ENCODE measurements around the gene PDIA4.

- peak; percentile 100 for TF ChIP-seq CTCF (IDR thresholded peaks at IDR 0.05; ENCODE audit: low read length)
- TF ChIP-seq EZH2 (IDR thresholded peaks at IDR 0.05; ENCODE audit: borderline replicate concordance, low read length), result no peak
These were observed 65.3 kb downstream of the PDIA4 start for GRCh38 chr7:148962823-148963582.

All from OCI-LY1 (cell line).